ENCODE data around the gene NR1D1. TPM values are rescaled to one million over a fixed set of nuclear protein-coding genes. Genes with fewer than 3 reads are reported as not detected.
"Not testable (repeated sequence)": the region's sequence is repeated elsewhere in the genome, so short reads cannot be mapped to it uniquely, and the experiment has no call there.

Gene NR1D1
- total RNA-seq = 1 to 10 TPM; 3.3 to 4.8 TPM

DNA sequence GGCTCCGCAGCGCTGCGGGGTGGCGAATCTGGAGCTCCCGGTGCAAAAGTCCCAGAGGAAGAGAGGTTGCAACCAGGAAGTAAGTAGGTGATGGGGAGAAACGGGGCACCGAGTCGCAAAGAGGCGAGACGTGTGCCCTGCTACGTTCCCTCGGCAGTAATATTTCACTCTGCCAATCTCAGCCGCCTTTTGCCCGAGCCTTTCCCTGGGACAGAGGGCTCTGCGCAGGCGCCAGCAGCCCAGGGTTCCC, at the start of gene NR1D1:
TSS of gene NR1D1 (minus strand) at position 171 of the 250 bp plus-strand sequence. CDS start 495 bp downstream, outside the sequence.
- no peaks in the 10 kb centered on the region for H3K27me3 Mint-ChIP-seq
- CTCF ChIA-PET = interaction anchor here (0.9 to 9.5 kb wide), 13 partner anchors 10 to 188 kb away, joined by 3 to 164 read pairs (median 4); no protein-coding TSS in a partner anchor
- peaks cover 14% of the 10 kb centered on the region for H3K36me3 Mint-ChIP-seq
- peak within 1 kb of the TSS; percentile 73 for H3K4me3 Mint-ChIP-seq
- H3K4me1 Mint-ChIP-seq = peaks cover 88% of the 10 kb centered on the region
- no peaks in the 10 kb centered on the region for H3K9me3 Mint-ChIP-seq (ENCODE audit: low read depth)
- ATAC-seq = no peak
- peak within 1 kb of the TSS; percentile 85 for H3K27ac Mint-ChIP-seq
- no peak for DNase-seq

DNA sequence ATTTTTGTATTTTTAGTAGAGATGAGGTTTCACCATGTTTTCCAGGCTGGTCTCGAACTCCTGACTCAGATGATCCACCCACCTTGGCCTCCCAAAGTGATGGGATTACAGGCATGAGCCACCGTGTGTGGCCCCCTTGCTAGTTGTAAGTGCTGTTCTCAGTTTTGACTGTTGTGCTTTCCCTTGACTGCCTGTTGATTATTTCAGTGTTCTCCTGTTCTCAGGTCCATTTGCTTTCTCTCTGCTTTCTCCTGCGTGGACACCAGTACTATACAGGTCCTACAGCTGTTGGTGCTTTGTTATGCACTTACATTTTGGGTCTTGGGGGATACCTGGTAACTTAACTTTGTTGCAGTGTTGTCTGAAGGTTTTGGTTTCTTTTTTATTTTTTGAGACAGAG, 48.1 kb upstream of the NR1D1 start:
- ATAC-seq (no peak), DNase-seq (no peak)
- H3K4me3 Mint-ChIP-seq = no peak overlapping the region
- peaks cover 27% of the 10 kb centered on the region for H3K4me1 Mint-ChIP-seq
- H3K9me3 Mint-ChIP-seq (ENCODE audit: low read depth) = no peaks in the 10 kb centered on the region
- no peaks in the 10 kb centered on the region for H3K27me3 Mint-ChIP-seq
- peaks cover 49% of the 10 kb centered on the region for H3K36me3 Mint-ChIP-seq
- H3K27ac Mint-ChIP-seq = no peak overlapping the region
- CTCF ChIA-PET = interaction anchor here (1.3 to 2.0 kb wide), 3 partner anchors 9 to 73 kb away, joined by 3 to 5 read pairs (median 4); partner anchors contain the start of gene CASC3

DNA sequence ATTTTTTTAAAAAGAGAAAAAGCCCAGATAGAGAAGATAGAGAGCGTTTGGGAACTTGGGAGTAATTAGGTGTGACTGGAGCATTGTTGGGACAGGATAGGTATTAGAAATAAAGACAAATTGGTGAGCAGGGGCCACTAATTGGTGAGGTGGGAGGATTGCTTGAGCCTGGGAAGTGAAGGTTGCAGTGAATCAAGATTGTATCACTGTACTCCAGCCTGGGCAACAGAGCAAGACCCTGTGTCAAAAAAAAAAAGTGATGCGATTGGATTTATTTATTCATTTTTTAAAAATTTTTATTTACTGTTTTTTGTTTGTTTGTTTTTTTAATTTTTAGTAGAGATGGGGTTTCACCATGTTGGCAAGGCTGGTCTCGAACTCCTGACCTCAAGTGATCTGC, 45.1 kb upstream of the NR1D1 start:
- no peak for DNase-seq
- Mint-ChIP-seq H3K36me3 (peaks cover 48% of the 10 kb centered on the region), H3K4me3 (no peak overlapping the region), H3K9me3 (ENCODE audit: low read depth) (no peaks in the 10 kb centered on the region), H3K4me1 (peaks cover 37% of the 10 kb centered on the region), H3K27ac (no peak overlapping the region), H3K27me3 (no peaks in the 10 kb centered on the region)
- CTCF ChIA-PET = interaction anchor here (1.2 kb wide), 1 partner anchor 477 kb away, joined by 3 read pairs; no protein-coding TSS in a partner anchor
- no peak for ATAC-seq

DNA sequence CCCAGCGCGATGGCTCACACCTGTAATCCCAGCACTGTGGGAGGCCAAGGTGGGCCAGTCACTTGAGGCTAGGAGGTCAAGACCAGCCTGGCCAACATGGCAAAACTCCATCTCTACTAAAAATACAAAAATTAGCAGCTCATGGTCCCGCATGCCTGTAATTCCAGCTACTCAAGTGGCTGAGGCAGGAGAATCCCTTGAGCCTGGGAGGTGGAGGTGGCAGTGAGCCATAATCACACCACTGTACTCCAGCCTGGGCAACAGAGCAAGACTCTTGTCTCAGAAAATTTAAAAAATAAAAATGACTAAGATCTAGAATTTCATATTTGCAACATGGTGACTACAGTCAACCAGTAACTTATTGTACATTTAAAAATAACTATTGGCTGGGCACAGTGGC, 42.8 kb upstream of the NR1D1 start:
- not testable (repeated sequence) for H3K4me3 Mint-ChIP-seq; H3K27me3 Mint-ChIP-seq; H3K27ac Mint-ChIP-seq; ATAC-seq; DNase-seq; H3K9me3 Mint-ChIP-seq (ENCODE audit: low read depth)
- CTCF ChIA-PET = interaction anchor here (0.9 kb wide), 2 partner anchors 30 to 49 kb away, joined by 3 to 4 read pairs; no protein-coding TSS in a partner anchor
- Mint-ChIP-seq H3K36me3 (peaks cover 32% of the 10 kb centered on the region), H3K4me1 (peaks cover 40% of the 10 kb centered on the region)

DNA sequence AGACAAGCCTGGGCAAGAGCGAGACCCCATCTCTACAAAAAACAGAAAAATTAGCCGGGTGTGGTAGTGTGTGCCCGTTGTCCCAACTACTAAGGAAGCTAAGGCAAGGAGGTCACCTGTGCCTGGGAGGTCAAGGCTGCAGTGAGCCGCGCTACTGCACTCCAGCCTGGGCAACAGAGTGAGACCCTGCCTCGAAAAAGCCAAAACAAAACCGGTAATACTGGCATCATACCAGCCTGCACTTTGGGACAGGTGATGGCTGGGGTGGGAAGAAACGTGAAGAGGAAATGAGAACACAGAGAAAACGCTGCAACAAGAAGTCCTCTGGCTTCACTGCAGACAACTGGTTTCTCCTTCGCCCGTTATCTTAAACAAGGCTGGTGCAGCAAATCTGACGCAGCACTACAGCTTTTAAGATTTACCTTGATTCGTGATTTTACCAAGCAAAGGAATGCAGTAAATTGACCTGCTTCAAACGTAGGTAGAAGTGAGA, 39.2 kb upstream of the NR1D1 start:
- Mint-ChIP-seq H3K9me3 (ENCODE audit: low read depth) (no peaks in the 10 kb centered on the region), H3K27me3 (no peaks in the 10 kb centered on the region), H3K4me3 (peak overlapping the region; percentile 88), H3K36me3 (peaks cover 30% of the 10 kb centered on the region), H3K4me1 (peaks cover 29% of the 10 kb centered on the region), H3K27ac (peak overlapping the region; percentile 90)
- CTCF ChIA-PET = interaction anchor here (0.8 to 4.4 kb wide), 8 partner anchors 9 to 118 kb away, joined by 3 to 32 read pairs (median 4); partner anchors contain the start of gene MSL1
- DNase-seq (no peak), ATAC-seq (peak; percentile 1)

DNA sequence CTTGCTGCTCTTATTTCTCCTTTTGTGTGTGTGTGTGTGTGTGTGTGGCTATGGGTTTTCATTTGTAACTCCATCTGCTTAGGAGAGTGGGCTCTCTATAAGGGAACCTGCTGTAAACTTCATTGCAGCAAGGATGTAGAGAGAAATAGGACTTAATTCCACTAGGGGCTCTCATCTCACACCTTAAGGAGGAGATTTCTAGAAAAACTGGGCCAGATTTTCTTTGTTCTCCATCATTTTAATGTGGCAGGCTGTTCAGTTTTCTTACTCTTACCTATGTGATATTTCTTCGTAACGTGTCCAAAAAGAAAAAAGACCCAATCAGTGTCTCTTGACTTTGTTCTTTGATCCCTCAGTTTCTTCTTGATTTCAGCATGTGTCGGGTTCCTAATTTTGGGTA, 35.4 kb upstream of the NR1D1 start:
- Mint-ChIP-seq H3K27me3 (no peaks in the 10 kb centered on the region), H3K4me1 (peaks cover 13% of the 10 kb centered on the region), H3K27ac (peak overlapping the region; percentile 54), H3K9me3 (ENCODE audit: low read depth) (no peaks in the 10 kb centered on the region), H3K36me3 (peaks cover 51% of the 10 kb centered on the region), H3K4me3 (no peak overlapping the region)
- no peak for DNase-seq
- CTCF ChIA-PET = interaction anchor here (4.1 kb wide), 1 partner anchor 12 kb away, joined by 27 read pairs; no protein-coding TSS in a partner anchor
- ATAC-seq = no peak

DNA sequence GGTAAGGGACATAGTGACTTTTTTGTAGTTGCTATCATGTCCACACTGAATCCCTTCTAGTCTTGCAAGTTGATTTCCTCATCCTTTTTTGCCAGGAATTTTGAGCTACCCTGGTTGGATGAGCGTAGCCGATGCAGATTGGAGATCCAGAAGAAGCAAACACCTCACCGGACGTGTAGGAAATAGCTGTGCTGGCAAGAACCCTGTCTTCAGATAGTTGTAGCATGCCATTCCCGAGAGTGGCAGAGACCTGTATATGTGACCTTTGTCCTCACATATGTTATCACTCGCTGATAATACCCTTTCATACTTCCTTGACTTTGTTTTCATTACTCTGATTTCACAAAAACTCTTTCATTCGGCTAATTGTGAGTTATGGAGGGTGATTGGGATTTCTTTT, 33.8 kb upstream of the NR1D1 start:
- Mint-ChIP-seq H3K27me3 (no peaks in the 10 kb centered on the region), H3K4me3 (no peak overlapping the region), H3K27ac (no peak overlapping the region), H3K9me3 (ENCODE audit: low read depth) (no peaks in the 10 kb centered on the region), H3K4me1 (peaks cover 7% of the 10 kb centered on the region), H3K36me3 (peaks cover 67% of the 10 kb centered on the region)
- ATAC-seq (no peak), DNase-seq (no peak)
- CTCF ChIA-PET = interaction anchor here (1.1 to 4.1 kb wide), 3 partner anchors 10 to 34 kb away, joined by 4 to 27 read pairs (median 18); no protein-coding TSS in a partner anchor

DNA sequence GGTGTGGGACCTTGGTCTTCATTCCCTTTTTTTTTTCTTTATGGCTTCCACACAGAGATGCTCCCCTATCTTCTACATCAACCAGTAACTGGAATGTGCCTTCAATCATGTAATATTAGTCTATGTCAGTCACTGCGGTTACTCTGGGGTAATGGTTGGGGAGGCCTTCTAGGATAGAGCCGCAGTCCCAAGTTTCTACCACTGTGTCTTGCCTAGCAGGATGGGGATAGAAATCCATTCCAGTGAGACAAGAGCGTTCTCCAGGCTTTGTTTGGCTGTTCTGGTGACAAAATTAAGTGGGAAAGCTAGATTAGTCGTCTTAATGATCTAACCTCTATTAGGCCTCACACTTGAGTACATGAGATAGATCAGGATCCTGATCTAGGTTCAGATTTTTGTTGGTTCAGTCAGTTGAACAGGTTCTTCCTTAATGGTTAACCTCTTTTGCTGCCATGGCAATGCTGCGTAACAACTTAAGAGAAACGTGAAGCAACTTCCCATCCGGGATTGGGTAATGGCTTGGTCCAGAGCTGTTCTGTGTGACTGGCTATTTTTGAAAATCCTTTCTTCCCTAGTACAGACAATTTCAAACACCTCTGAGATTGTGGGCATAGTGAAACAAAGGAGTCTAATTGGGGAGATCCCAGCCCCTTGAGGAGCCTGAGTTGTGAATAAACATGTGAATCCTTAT, 30.1 kb upstream of the NR1D1 start:
- H3K27ac Mint-ChIP-seq = no peak overlapping the region
- no peaks in the 10 kb centered on the region for H3K27me3 Mint-ChIP-seq
- H3K4me3 Mint-ChIP-seq = no peak overlapping the region
- no peak for DNase-seq
- no peak for ATAC-seq
- CTCF ChIA-PET = interaction anchor here (1.1 kb wide), 2 partner anchors 19 to 104 kb away, joined by 3 read pairs; no protein-coding TSS in a partner anchor
- H3K9me3 Mint-ChIP-seq (ENCODE audit: low read depth) = no peaks in the 10 kb centered on the region
- H3K4me1 Mint-ChIP-seq = peaks cover 8% of the 10 kb centered on the region
- H3K36me3 Mint-ChIP-seq = peaks cover 77% of the 10 kb centered on the region

DNA sequence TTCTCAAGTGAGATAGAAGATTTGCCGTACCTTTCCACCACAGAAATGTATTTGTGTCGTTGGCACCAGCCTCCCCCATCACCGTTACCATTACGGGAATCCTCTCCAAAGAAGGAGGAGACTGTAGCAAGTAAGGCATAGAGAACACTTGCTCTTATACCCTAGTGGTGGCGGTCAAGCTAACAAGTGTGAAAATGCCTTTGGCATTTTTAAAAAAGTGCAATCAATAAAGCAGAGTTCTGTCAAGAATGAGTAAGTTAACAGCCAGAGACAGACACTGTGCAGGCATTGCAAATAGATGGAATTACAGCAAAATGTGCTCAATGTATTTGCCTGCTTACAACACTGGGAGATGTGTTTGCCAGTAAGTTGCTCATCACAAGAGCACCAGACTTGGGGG, 29.1 kb upstream of the NR1D1 start:
- H3K36me3 Mint-ChIP-seq = peaks cover 73% of the 10 kb centered on the region
- H3K27ac Mint-ChIP-seq = no peak overlapping the region
- CTCF ChIA-PET = interaction anchor here (0.5 to 1.7 kb wide), 6 partner anchors 16 to 121 kb away, joined by 3 to 6 read pairs (median 3); no protein-coding TSS in a partner anchor
- no peak for DNase-seq
- no peak overlapping the region for H3K4me3 Mint-ChIP-seq
- H3K9me3 Mint-ChIP-seq (ENCODE audit: low read depth) = no peaks in the 10 kb centered on the region
- H3K4me1 Mint-ChIP-seq = peaks cover 15% of the 10 kb centered on the region
- no peak for ATAC-seq
- no peaks in the 10 kb centered on the region for H3K27me3 Mint-ChIP-seq

DNA sequence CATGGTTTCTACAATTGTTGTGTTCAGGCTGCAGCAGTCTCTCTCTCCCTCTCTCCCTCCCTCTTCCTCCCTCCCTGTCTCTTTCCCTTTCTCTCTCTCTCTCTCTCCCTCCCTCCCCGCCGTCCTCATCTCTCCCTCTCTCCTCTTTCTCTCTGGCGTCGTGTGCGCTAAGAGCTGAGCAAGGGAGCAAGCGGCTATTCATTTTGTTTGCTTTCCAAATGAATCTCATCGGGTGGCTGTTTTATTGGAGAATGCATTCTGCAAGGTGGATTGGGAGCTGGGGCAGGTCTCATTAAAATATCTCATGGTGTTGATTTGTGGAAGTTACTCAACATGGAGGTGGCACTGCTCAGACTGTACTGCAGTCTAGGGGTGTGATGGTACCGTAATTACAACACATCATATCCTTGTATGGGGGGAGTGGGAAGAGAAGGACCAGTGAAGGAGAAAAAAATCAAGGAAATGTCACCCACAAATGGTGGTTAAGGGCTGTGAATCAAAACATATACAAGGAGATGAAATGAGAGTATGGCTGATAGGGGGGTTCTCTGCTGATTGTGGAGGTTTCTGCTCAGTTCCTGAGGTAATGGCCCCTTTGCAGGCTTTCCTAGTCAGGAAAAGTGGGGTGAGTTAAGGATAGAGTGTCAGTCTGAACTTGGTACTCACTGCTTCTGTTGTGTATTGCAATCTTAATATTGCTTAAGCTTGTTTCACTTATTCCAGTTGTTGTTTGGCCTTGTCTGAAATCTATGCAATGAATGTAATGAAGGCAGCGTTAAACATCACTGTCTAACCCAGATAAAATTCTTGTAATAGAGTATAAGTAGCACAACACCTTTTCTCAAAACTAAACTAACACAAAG, 24.1 kb upstream of the NR1D1 start:
- Mint-ChIP-seq H3K4me3 (peak overlapping the region; percentile 93), H3K27me3 (no peaks in the 10 kb centered on the region), H3K9me3 (ENCODE audit: low read depth) (no peaks in the 10 kb centered on the region), H3K36me3 (peaks cover 34% of the 10 kb centered on the region), H3K4me1 (peaks cover 30% of the 10 kb centered on the region), H3K27ac (peak overlapping the region; percentile 88)
- DNase-seq = no peak
- no peak for ATAC-seq
- CTCF ChIA-PET = interaction anchor here (0.6 to 5.2 kb wide), 16 partner anchors 9 to 144 kb away, joined by 3 to 75 read pairs (median 6); partner anchors contain the start of genes CASC3 and PSMD3

DNA sequence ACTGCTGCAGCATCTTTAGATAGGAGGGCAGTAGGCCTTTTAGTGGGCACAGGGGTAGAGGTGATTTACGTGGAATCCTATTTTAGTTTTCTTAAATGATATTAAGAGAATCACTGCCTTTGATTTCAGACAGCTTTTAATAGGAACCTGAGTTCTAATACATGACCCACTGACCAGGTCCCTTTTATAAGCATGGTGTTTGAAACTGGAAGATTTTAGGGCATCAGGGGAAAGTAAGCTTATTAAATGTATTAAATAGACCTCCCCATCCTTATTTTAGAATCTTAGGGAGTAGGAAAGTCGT, 23.4 kb upstream of the NR1D1 start:
- ATAC-seq = no peak
- Mint-ChIP-seq H3K36me3 (peaks cover 29% of the 10 kb centered on the region), H3K27ac (peak overlapping the region; percentile 88), H3K4me3 (peak overlapping the region; percentile 93), H3K9me3 (ENCODE audit: low read depth) (no peaks in the 10 kb centered on the region), H3K27me3 (no peaks in the 10 kb centered on the region), H3K4me1 (peaks cover 30% of the 10 kb centered on the region)
- CTCF ChIA-PET = interaction anchor here (0.6 to 5.2 kb wide), 19 partner anchors 10 to 143 kb away, joined by 3 to 75 read pairs (median 6); partner anchors contain the start of genes CASC3, PSMD3 and WIPF2
- DNase-seq = no peak

DNA sequence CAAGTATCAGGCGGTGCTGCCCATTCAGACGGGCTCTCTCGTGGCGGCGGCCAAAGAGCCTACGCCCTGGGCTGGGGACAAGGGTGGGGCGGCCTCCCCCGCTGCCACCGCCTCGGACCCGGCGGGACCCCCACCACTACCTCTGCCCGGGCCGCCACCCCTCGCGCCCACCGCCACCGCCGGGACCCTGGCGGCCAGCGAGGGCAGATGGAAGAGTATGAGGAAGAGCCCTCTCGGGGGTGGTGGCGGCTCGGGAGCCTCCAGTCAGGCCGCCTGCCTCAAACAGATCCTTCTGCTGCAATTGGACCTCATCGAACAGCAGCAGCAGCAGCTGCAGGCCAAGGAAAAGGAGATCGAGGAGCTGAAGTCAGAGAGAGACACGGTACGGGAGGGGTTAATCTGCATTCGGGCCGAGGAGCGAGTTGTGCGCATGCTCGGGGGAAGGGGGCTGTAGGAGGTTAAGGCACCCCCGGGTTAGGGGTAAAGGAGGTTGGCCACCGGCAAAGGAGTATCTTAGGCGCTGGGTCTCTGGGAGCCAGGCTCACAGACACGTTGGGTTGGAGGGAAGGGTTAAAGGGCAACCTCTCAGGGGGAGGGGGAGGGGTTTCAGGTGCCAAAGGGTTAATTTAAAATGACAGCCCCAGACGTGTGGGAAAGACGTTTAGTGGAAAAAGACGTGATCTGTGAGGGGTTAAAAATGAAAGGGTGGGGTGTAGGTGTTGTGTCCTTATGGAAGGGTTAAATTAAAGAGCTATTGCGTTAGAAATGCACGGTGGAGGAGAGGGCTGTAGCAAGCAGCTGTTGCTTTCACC, 22.8 kb upstream of the NR1D1 start:
- Mint-ChIP-seq H3K36me3 (peaks cover 29% of the 10 kb centered on the region), H3K9me3 (ENCODE audit: low read depth) (no peaks in the 10 kb centered on the region), H3K4me3 (peak overlapping the region; percentile 93), H3K27me3 (no peaks in the 10 kb centered on the region), H3K27ac (peak overlapping the region; percentile 88), H3K4me1 (peaks cover 30% of the 10 kb centered on the region)
- CTCF ChIA-PET = interaction anchor here (0.5 to 5.2 kb wide), 19 partner anchors 10 to 143 kb away, joined by 3 to 75 read pairs (median 6); partner anchors contain the start of genes CASC3, PSMD3 and WIPF2
- DNase-seq (peak; percentile 68), ATAC-seq (peak; percentile 27)
